Activated CD8-positive, alpha-beta memory T cell treated with anti-CD3 and anti-CD28 coated beads for 36 hours (primary cell): ENCODE results near the gene ATAD5. TPM values are rescaled to one million over a fixed set of nuclear protein-coding genes. Genes with fewer than 3 reads are reported as not detected.
"Not testable (repeated sequence)": the region's sequence is repeated elsewhere in the genome, so short reads cannot be mapped to it uniquely, and the experiment has no call there.

Source experiments
- CTCF ChIA-PET: fragments of 350-600 bp; sonication (Branson Sonifier 250); formaldehyde crosslinking; loops from one replicate; lab custom pipeline; 2021; ENCODE audit warnings: antibody characterized with exemption; lab: Charles Lee
- POLR2A ChIA-PET: fragments of 350-600 bp; sonication (Branson Sonifier 250); formaldehyde crosslinking; loops from one replicate; lab custom pipeline; 2021; ENCODE audit warnings: antibody characterized with exemption; lab: Charles Lee
- total RNA-seq, 2 experiments: library from RNA; stranded (reverse); gene quantifications; one replicate each; pipeline ENCODE4 v1.2.3, GENCODE V29; 2021

ATAD5 gene
- 10 to 100 TPM; 32.1 to 32.2 TPM for total RNA-seq

GRCh38 chr17:30831663-30832437 is at the start of gene ATAD5:
TSS of gene ATAD5 (plus strand) at chr17:30831966. CDS start at chr17:30832348, 382 bp downstream.
- ChIA-PET CTCF (interaction anchor here (0.6 to 1.2 kb wide), 2 partner anchors 26 to 44 kb away, joined by 3 read pairs; no protein-coding TSS in a partner anchor), POLR2A (interaction anchor here (0.7 to 0.9 kb wide), 2 partner anchors 100 to 197 kb away, joined by 3 read pairs; no protein-coding TSS in a partner anchor)

DNA sequence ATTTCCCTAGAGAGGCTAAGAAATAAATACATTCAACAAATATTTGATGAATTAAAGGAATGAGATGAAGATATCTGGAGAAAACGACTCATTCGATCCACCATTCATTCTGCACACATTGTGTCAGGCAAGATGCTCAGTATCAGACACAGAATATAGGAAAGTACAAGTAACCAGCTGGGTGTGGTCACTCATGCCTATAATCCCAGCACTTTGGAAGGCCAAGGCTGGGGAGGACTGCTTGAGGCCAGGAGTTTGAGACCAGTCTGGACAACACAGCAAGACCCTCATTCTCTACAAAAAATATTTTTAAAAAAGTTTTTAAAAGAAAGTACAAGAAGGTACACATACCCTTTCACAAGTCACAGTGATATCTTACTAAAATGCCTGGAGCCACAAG is 49.6 kb upstream of the ATAD5 start:
- ChIA-PET POLR2A (no interaction called here), CTCF (no interaction called here)

- POLR2A ChIA-PET, result no interaction called here
- CTCF ChIA-PET, result no interaction called here
Observed at GRCh38 chr17:30788918-30789317, 42.8 kb upstream of the ATAD5 start.

GRCh38 chr17:30790279-30790678 is 41.5 kb upstream of the ATAD5 start:
- POLR2A ChIA-PET, result interaction anchor here (0.7 kb wide), 2 partner anchors 15 to 19 kb away, joined by 3 to 4 read pairs; no protein-coding TSS in a partner anchor
- CTCF ChIA-PET, result interaction anchor here (0.6 to 1.7 kb wide), 2 partner anchors 21 to 34 kb away, joined by 3 to 21 read pairs; partner anchors contain the start of gene CRLF3

DNA sequence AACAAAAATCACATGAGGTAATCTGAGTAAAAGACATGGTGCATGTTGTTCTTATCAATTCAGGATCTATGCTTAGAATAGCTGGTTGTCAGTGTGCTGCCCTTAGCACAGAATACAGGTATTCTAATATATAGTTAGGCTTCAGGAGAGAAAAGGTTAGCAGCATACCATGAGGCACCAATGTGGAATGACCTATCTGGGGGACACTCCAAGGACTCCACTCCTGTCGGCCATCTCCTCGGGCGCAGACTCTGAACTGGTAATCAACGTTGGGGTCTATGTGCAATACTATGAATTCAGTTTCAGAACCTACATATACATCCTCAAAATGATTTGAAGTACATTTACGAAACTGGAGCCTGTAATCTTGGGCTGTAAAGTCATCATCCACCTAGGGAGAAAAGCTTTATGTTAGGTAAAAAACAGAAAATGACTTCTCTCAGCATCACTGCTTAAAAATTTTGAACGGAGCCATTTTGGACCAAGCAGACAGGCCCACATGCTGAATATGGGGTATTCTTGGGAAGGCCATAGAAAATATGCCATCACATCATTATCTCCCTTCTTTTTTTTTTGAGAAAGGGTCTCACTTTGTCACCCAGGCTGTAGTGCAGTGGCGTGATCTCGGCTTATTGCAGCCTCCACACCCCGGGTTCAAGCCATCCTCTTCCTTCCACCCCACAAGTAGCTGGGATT is 38.3 kb upstream of the ATAD5 start:
- ChIA-PET POLR2A (no interaction called here), CTCF (no interaction called here)

- ChIA-PET POLR2A (no interaction called here), CTCF (no interaction called here)
Observed at GRCh38 chr17:30794372-30794771, 37.4 kb upstream of the ATAD5 start.

DNA sequence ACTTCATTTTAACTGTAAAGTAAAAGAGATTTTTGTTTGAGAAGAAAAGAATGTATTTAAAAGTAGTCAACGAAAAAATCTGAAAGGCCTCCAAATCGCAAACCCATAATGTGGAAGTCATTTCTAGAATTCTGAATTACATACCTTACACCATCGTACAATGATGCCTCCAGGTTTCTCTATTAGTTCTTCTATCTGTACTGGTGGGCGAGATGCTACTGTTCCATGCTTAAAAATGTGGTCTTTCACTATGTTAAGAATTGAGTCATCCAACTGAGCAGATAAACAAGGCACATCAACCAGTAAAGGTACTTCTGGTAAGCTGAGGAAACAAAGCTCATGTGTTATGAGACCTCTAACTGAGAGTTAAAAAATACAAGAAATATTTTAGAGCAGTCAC is 35.8 kb upstream of the ATAD5 start:
- ChIA-PET CTCF (interaction anchor here (1.9 kb wide), 1 partner anchor 28 kb away, joined by 7 read pairs; the partner anchor contains the start of gene CRLF3), POLR2A (interaction anchor here (0.9 kb wide), 1 partner anchor 383 kb away, joined by 3 read pairs; no protein-coding TSS in a partner anchor)

DNA sequence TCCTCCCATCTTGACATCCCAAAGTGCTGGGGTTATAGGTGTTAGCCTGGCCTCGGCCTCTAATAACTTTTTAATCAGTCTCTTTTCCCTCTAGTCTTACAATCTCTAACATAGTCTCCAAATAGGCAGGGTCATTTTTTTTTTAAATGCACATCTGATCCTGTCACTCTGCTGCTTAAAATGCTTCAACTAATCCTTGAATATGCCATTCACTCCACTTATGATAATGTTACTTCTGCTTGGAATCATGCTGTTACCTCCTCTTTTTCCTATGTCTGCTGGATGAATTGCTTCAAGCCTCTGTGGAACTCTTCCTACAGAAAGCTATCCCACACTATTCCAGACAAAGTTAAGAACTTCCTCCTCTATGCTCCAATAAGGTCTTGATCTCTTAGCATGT is 30.1 kb upstream of the ATAD5 start:
- ChIA-PET CTCF (no interaction called here), POLR2A (no interaction called here)

GRCh38 chr17:30805944-30806456 is 25.8 kb upstream of the ATAD5 start:
- ChIA-PET POLR2A (interaction anchor here (0.6 to 0.7 kb wide), 2 partner anchors 15 to 392 kb away, joined by 3 read pairs; no protein-coding TSS in a partner anchor), CTCF (interaction anchor here (1.4 to 1.6 kb wide), 2 partner anchors 14 to 18 kb away, joined by 3 to 8 read pairs; partner anchors contain the start of gene CRLF3)

GRCh38 chr17:30807896-30808295 is 23.9 kb upstream of the ATAD5 start:
- ChIA-PET POLR2A (no interaction called here), CTCF (interaction anchor here (3.9 kb wide), 1 partner anchor 17 kb away, joined by 16 read pairs; the partner anchor contains the start of gene CRLF3)

DNA sequence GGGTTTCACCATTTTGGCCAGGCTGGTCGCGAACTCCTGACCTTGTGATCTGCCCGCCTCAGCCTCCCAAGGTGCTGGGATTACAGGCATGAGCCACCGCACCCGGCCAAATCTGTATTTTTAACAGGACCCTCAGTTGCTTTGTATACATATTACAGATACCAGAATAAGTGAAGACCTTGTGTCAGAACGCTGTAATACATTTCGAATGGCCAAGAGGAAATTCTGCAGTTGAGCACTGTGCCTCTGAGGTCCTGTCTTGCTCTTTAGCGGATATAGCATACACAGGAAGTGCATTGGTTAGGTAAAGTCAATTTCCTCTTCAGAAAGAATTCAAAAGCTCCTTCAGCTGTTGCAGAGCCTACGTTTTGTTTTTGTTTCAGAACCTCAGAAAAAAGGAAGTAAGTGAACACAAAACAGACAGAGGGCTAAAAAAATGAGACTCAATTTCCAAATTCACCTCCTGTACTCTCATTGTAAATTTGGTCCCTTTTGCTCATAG is 22.9 kb upstream of the ATAD5 start:
- POLR2A ChIA-PET, result interaction anchor here (0.5 to 1.8 kb wide), 6 partner anchors 11 to 200 kb away, joined by 3 to 10 read pairs (median 4); partner anchors contain the start of gene CRLF3
- CTCF ChIA-PET, result interaction anchor here (0.8 to 3.9 kb wide), 4 partner anchors 11 to 16 kb away, joined by 3 to 16 read pairs (median 6); partner anchors contain the start of gene CRLF3

DNA sequence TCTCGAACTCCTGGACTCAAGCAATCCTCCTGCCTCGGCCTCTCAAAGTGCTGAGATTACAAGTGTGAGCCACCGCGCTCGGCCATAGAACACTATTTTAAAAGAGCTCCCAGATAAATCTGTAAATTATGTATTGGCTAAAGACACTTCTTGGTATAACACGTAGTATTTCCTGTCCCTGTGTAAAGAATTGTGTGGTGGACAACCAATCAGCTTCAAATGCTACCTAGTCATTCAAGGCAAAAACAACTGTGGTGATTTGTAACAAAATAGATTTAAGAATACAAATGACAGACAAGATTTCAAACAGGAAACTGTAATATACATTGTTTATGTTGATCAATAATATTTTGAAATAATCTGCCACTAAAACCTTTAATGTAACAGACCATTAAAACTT is 21.9 kb upstream of the ATAD5 start:
- ChIA-PET POLR2A (interaction anchor here (0.9 to 1.8 kb wide), 2 partner anchors 14 to 199 kb away, joined by 4 to 10 read pairs; partner anchors contain the start of gene CRLF3), CTCF (interaction anchor here (1.0 to 3.9 kb wide), 3 partner anchors 10 to 15 kb away, joined by 4 to 16 read pairs (median 9); partner anchors contain the start of gene CRLF3)

GRCh38 chr17:30812218-30813177 is 19.3 kb upstream of the ATAD5 start:
- ChIA-PET CTCF (interaction anchor here (0.7 to 1.6 kb wide), 2 partner anchors 10 to 11 kb away, joined by 4 to 6 read pairs; partner anchors contain the start of gene CRLF3), POLR2A (interaction anchor here (0.6 kb wide), 1 partner anchor 80 kb away, joined by 4 read pairs; no protein-coding TSS in a partner anchor)

- CTCF ChIA-PET, result interaction anchor here (1.6 kb wide), 1 partner anchor 10 kb away, joined by 6 read pairs; the partner anchor contains the start of gene CRLF3
- POLR2A ChIA-PET, result not testable (repeated sequence)
Observed at GRCh38 chr17:30814236-30814635, 17.5 kb upstream of the ATAD5 start.

GRCh38 chr17:30814860-30815259 is 16.9 kb upstream of the ATAD5 start:
- CTCF ChIA-PET, POLR2A ChIA-PET: not testable (repeated sequence)

GRCh38 chr17:30816165-30816564 is 15.6 kb upstream of the ATAD5 start:
- ChIA-PET CTCF (interaction anchor here (1.2 kb wide), 1 partner anchor 8 kb away, joined by 4 read pairs; no protein-coding TSS in a partner anchor), POLR2A (no interaction called here)

DNA sequence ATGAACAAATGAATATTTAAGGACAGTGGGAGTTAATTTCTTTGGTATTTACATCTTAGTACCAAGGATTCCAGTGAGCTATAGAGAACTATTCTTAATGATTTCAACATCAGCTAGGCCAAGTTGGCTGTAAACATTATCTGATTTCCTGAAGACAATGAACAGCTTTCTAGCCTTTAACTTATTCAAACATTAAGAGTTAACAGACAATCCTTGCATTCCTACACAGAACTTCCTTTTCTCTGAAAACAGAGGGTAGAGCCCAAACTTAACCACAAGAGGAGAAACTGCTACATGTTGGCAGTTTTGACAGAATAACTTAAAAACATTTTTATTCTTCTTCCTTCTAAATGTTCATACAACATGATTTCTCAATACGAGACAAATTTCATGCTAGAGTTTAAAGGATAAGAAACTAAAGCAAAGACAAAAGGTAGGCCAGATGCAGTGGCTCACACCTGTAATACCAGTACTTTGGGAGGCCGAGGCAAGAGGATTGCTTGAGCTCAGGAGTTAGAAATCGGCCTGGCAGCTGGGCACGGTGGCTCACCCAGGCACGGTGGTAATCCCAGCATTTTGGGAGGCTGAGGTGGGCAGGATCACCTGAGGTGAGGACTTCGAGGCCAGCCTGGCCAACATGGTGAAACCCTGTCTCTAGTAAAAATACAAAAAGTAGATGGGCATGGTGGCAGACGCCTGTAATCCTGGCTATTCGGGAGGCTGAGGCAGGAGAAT is 11.6 kb upstream of the ATAD5 start:
- ChIA-PET CTCF (interaction anchor here (1.0 to 2.2 kb wide), 2 partner anchors 11 to 14 kb away, joined by 3 to 9 read pairs; no protein-coding TSS in a partner anchor), POLR2A (no interaction called here)
